IPS-NIHi7 (cell line): ENCODE measurements around the gene BTN3A1.
"Not testable (repeated sequence)": the region's sequence is repeated elsewhere in the genome, so short reads cannot be mapped to it uniquely, and the experiment has no call there.

ENCODE experiments used
- DNase-seq: peaks from one replicate; pipeline ENCODE4 v3.0.0; 2012; ENCODE audit warnings: mixed read lengths; ENCODE audit errors: extremely low spot score

The BTN3A1 gene

GRCh38 chr6:26401987-26402658 is at the start of gene BTN3A1:
TSS of gene BTN3A1 (plus strand) at chr6:26402275. CDS start at chr6:26405564, 3,289 bp downstream.
- peak; percentile 49 for DNase-seq

GRCh38 chr6:26352315-26352714 is 49.8 kb upstream of the BTN3A1 start:
- DNase-seq, result no peak

- no peak for DNase-seq
Measured at GRCh38 chr6:26354162-26354561, 47.9 kb upstream of the BTN3A1 start.

DNA sequence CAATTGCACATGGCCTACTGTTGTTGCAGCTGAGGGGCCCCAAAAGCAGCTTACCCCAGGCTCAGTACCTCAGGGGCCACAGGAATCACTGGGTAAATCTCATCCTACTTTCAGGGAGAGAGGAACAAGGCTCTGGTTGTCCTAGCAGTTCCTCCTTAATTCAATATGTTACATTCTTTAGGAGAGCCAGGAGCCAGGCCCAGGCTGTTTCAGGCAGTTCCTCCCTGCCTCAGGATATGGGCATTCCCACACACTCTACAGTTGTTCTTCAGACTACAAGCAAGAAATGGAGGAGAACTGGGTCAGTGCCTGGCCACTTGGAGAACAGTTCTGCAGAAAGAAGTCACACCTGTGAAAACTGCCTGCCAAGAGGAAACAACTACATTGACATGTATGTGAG is 46.7 kb upstream of the BTN3A1 start:
- DNase-seq, result no peak

DNA sequence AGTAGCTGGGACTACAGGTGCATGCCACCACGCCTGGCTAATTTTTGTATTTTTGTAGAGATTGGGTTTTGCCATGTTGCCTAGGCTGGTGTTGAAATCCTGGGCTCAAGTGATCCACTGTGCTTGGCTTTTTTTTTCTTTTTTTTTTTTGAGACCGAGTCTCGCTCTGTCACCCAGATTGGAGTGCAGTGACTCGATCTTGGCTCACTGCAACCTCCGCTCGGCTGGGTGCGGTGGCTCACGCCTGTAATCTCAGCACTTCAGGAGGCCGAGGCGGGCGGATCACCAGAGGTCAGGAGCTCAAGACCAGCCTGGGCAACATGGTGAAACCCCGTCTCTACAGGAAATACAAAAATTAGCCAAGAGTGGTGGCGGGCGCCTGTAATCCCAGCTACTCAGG is 44.5 kb upstream of the BTN3A1 start:
- DNase-seq, result not testable (repeated sequence)

DNA sequence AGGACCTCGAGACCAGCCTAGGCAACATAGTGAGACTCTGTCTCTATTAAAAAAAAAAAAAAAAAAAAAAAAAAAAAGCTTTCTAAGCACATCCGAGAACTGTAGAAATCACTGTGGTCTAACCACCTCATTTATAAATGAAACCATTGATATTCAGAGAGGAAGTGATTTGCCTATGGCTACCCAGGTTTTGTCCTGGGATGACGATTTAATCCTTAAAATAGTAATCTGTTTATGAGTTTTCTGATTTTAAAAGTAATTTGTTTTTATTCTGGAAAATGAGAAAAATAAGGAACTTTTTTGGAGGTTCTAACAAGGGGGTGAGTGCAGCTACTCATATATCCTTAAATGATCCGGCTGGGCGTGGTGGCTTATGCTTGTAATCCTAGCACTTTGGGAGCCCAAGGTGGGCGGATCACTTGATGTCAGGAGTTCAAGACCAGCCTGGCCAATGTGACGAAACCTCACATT is 43.5 kb upstream of the BTN3A1 start:
- DNase-seq, result no peak

DNA sequence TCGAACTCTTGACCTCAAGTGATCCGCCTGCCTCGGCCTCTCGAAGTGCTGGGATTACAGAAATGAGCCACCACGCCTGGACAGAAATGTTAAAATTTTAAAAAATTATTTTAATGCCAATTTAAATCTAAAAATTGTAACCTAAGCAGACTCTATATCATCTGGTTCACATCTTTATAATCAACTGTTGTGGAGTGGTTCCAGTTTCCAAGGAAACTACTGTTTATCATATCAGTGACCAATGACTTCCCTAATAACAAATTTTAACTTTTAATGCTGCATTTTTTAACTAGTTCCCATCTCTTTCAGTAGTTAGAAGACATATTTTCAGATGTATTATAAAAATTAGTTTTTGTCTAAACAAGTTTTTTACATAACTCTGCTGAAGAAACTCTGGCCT is 42.3 kb upstream of the BTN3A1 start:
- DNase-seq, result no peak

GRCh38 chr6:26360451-26361416 is 41.3 kb upstream of the BTN3A1 start:
- DNase-seq, result no peak

DNA sequence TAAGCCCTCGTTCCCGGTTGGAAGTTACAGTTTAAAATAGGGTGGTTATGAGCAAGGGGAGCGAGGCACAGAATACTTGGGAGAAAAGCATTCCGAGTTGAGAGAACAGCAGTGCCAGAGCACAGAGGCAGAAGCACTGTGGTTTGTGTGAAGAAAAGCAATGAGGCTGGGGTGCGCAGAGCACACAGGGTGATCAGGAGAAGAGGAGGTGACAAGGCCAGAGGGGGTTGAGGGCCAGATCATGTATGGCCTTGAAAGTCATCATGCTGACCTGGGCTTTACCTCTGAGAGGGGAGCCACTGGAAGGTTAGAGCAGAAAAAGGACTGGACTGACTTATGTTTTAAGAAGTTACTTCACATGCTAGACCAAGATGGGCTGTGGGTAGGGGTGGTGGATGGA is 40.5 kb upstream of the BTN3A1 start:
- DNase-seq, result no peak

DNA sequence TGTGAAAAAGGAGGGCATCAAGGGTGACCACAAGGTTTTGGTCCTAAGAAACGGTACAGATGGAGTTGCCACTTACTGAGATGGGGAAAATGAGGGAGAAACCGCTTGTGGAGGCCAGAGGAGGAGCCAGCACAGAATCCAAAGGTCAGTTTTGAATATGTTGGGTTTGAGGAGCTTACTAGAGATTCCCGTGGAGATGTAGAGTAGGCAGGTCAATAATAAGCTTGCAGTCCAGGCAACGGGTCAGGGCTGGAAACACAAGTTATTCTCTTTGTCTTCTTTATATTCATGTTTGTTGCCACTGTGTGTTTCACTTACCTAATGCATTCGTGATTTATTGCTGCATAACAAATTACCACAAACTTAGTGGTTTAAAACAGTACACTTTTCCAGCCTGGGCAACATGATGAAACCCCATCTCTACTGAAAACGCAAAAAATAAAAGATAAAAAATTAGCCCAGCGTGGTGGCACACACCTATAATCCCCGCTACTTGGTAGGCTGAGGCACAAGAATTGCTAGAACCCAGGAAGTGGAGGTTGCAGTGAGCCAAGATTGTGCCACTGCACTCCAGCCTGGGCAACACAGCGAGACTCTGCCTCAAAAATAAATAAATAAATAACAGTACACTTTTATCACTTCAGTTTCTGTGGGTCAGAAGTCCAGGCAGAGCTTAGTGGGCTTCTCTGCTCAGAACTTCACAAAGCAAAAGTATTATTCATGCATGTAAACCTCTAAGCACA is 39.8 kb upstream of the BTN3A1 start:
- no peak for DNase-seq

- DNase-seq, result no peak
Measured at GRCh38 chr6:26362836-26363220, 39.2 kb upstream of the BTN3A1 start.

DNA sequence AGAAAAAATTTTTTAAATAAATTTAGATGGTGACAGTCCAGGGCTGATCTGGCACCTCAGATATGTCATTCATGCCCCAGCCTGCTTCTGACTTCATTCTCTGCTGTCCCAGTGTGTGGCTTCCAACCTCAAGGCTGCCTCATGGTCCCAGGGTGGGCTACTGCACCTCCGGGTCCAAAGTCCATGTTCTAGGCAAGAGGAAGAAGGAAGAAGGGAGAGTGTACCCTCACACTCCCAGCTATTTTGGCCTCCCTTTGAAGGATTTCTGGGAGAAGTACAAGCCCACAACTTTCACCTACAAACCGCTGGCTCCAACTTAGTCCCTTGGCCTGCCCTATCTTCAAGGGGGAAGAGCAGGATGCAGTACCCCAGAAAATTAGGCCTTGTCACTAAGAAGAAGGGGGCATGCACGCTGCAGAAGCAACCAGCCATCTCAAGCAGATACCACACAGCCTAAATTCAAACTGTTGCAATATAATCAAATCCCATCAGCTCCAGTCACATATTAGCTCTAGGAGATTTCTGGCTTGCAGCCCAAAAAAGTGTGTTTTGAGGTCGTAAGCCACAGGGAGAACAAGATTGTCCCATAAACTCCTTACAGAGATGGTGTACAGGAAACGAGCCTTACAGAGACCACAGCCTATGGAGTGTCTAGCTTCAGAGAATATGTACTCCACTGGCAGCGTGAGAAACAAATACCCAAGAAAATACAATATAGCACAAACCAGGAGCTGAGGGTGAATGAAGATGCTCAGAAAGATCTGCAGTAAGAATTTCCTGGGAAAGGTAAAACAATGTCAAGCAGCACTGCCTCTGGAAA is 38.0 kb upstream of the BTN3A1 start:
- DNase-seq, result no peak

- no peak for DNase-seq
Measured at GRCh38 chr6:26365633-26365995, 36.5 kb upstream of the BTN3A1 start.

GRCh38 chr6:26366504-26366903 is 35.6 kb upstream of the BTN3A1 start:
- DNase-seq, result no peak

- no peak for DNase-seq
Measured at GRCh38 chr6:26367114-26367513, 35.0 kb upstream of the BTN3A1 start.

GRCh38 chr6:26371813-26372212 is 30.3 kb upstream of the BTN3A1 start:
- not testable (repeated sequence) for DNase-seq

DNA sequence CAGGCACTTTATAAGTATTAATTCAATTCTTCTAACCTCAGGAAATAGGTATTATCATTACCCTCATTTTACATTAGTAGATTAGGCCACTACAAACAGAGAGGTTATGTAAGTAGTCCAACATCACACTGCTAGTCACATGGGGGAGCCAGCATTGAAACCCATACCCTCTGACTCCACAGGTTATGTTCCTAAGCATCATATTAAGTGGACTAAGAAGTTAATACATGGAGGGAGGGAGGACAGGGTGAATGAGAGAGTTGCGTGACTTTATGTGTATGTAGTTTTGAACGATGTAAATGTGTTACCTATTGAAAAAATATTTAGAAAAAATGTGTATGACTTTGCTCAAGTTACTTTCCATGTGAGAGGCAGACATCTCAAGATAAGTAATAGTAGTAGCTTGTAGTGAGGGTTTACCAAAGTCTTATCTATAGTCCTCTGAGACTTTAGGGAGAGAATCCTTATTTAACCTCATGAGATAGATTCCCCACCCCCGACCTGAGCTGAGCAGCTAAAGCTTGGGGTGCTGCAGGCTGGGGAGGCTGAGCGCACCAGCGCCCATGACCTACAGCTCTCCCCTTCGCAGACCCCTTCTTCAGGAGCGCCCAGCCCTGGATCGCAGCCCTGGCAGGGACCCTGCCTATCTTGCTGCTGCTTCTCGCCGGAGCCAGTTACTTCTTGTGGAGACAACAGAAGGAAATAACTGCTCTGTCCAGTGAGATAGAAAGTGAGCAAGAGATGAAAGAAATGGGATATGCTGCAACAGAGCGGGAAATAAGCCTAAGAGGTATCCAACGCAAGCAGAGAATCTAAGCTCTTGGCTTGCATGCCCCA is 29.5 kb upstream of the BTN3A1 start:
- DNase-seq, result no peak

DNA sequence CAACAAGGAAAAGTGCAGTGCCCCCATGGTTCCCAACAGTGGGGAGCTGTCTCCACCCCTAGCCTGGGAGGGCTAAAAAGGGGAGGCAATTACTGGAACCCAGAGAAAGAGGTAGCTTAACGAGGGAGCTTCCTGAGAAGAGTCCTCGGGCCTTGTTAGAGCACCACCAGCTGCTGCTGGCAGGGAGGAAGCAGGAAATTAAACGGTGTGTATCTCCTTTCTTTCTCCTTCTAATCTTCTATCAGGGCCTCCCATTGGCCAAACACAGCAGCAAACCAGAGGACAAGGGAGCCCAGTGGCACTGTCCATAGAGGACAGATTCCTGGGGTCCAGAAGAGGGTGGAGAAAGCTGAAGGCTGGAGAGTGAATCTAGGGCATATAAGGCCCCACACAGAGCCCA is 26.8 kb upstream of the BTN3A1 start:
- DNase-seq, result no peak

DNA sequence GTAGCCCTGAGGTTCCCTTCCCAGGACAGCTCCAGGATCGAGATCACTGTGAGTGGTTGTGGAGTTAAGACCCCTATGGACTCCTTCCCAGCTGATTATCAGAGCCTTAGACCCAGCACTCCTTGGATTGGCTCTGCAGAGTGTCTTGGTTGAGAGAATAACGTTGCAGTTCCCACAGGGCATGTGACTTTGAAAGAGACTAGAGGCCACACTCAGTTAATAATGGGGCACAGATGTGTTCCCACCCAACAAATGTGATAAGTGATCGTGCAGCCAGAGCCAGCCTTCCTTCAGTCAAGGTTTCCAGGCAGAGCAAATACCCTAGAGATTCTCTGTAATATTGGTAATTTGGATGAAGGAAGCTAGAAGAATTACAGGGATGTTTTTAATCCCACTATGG is 24.4 kb upstream of the BTN3A1 start:
- DNase-seq, result no peak

- DNase-seq, result not testable (repeated sequence)
Measured at GRCh38 chr6:26378143-26378542, 23.9 kb upstream of the BTN3A1 start.
